HG02885 (cell line): ENCODE data around the gene CAPZA3.
"Not testable (repeated sequence)": the region's sequence is repeated elsewhere in the genome, so short reads cannot be mapped to it uniquely, and the experiment has no call there.

Source experiments
- ATAC-seq: cut with Tn5 transposase; IDR thresholded peaks from one replicate; pipeline ENCODE4 v1.9.1; 2021; ENCODE audit warnings: mild to moderate bottlenecking; ENCODE audit not compliant: unreplicated experiment, poor library complexity

Gene CAPZA3

GRCh38 chr12:18752947-18753346 lies 15.0 kb downstream of the CAPZA3 start:
- ATAC-seq, result no peak

GRCh38 chr12:18753481-18754123 lies 15.7 kb downstream of the CAPZA3 start:
- ATAC-seq, result no peak

DNA sequence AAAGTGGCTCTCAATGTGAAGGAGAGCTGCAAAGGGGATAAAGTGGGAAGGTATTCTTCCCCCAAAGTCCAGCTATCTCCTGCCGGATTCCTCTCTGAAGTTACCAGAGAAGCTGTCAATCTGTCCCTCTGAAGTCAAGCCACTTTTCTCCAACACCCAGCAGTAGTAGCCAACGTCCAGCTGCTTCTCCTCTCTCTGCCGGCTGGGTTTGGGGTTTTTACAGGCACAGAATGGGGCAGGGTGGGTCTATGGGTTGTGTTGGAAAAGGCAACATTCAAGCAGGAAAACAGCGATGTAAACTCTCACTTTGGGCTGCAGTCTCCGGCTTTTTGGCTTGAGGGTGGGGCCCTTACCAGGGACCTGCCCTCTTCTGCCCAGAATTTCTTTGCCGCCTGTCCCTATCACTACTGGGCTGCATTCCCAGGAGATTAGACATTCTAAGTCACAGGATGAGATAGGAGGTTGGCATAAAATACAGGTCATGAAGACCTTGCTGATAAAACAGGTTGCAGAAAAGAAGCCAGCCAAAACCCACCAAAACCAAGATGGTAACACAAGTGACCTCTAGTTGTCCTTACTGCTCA lies 16.3 kb downstream of the CAPZA3 start:
- ATAC-seq, result no peak

DNA sequence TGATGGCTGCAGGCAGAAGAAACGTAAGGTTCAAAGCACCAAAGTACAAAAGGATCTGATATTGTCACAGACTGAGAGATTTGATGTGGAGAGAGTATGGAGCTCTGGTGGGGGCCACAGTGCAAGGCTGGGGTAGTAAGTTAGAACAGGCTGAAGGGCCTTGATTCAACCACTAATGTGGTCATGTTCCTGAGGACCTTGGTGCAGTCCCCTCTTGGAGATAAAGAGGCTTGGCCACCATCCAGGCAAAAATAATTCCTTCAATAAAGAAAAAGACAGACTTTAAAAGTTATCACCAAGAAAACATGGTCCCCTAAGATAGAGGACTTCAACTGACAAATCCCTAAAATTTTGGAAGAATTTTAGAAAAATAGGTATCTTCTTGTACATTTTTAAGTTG lies 17.4 kb downstream of the CAPZA3 start:
- no peak for ATAC-seq

DNA sequence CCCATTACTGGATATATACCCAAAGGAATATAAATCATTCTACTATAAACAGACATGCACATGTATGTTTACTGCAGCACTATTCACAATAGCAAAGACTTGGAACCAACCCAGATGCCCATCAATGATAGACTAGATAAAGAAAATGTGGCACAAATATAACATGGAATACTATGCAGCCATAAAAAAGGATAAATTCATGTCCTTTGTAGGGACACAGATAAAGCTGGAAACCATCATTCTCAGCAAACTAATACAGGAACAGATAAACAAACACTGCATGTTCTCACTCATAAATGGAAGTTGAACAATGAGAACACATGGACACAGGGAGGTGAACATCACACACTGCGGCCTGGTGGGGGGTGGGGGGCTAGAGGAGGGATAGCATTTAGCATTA lies 28.6 kb downstream of the CAPZA3 start:
- ATAC-seq, result not testable (repeated sequence)

DNA sequence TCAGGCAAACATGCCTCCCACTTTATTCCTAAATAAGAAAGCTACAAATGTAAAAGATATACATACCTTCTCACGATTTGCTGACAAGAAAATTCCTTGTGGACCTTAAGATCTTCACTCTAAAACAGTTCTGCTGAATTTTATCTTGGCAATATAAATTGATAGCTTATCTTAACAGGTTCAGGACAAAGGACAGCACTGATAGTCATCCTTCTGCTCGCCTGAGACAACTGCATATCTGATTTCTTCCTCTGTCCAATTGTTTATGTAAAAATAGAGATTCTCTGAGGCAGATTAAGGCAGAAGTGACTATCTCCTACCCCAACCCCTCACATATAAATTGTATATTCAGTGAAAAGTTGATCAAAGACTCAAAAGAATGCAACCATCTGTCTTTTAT lies 44.9 kb downstream of the CAPZA3 start:
- ATAC-seq, result no peak

DNA sequence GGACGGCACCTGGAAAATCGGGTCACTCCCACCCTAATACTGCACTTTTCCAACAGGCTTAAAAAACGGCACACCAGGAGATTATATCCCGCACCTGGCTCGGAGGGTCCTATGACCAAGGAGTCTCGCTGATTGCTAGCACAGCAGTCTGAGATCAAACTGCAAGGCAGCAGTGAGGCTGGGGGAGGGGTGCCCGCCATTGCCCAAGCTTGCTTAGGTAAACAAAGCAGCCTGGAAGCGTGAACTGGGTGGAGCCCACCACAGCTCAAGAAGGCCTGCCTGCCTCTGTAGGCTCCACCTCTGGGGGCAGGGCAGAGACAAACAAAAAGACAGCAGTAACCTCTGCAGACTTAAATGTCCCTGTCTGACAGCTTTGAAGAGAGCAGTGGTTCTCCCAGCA lies 47.5 kb downstream of the CAPZA3 start:
- ATAC-seq, result not testable (repeated sequence)
